H7 (cell line): ENCODE measurements around the gene POMT1. TPM values are rescaled to one million over a fixed set of nuclear protein-coding genes. Genes with fewer than 3 reads are reported as not detected.
"Not testable (repeated sequence)": the region's sequence is repeated elsewhere in the genome, so short reads cannot be mapped to it uniquely, and the experiment has no call there.

Experiments used
- DNase-seq: peaks from one replicate; pipeline ENCODE4 v3.0.0; 2012
- H3K27me3 ChIP-seq: 2 replicates; pipeline ENCODE4 v1.6.0; 2011; ENCODE audit warnings: mild to moderate bottlenecking, low read length; ENCODE audit not compliant: control insufficient read depth, insufficient read depth
- H3K36me3 ChIP-seq: replicated peaks from 2 replicates; pipeline ENCODE4 v1.5.1; 2011; ENCODE audit warnings: low read length; ENCODE audit not compliant: control insufficient read depth, insufficient read depth
- H3K4me3 ChIP-seq: 2 replicates; pipeline ENCODE4 v1.5.1; 2011; ENCODE audit warnings: low read depth, mild to moderate bottlenecking, control low read depth, low read length, moderate library complexity; ENCODE audit not compliant: insufficient read depth
- total RNA-seq: library from RNA; depleted of rRNA; stranded (reverse); fragments of >200 nt; shearing (Covaris generic); gene quantifications from 2 replicates; pipeline ENCODE4 v1.2.3, GENCODE V29; 2014

POMT1 gene
- total RNA-seq, 1 experiment from 2014 or later = 21.1 TPM

GRCh38 chr9:131539223-131539923, 36.7 kb downstream of the POMT1 start:
- Histone ChIP-seq H3K4me3 (no peak overlapping the region), H3K36me3 (no peaks in the 10 kb centered on the region), H3K27me3 (no peaks in the 10 kb centered on the region)
- DNase-seq = no peak

GRCh38 chr9:131543141-131543540, 40.4 kb downstream of the POMT1 start:
- DNase-seq = no peak
- Histone ChIP-seq H3K27me3 (peaks cover 10% of the 10 kb centered on the region), H3K4me3 (no peak overlapping the region), H3K36me3 (no peaks in the 10 kb centered on the region)

GRCh38 chr9:131545003-131545785, 42.5 kb downstream of the POMT1 start, which contains the start of gene PRRT1B:
TSS of gene PRRT1B (plus strand) at chr9:131545523. CDS start at chr9:131545616, 93 bp downstream.
- Histone ChIP-seq H3K4me3 (peak within 1 kb of the TSS; percentile 33), H3K36me3 (no peaks in the 10 kb centered on the region), H3K27me3 (peaks cover 10% of the 10 kb centered on the region)
- DNase-seq = peak; percentile 73

GRCh38 chr9:131545786-131546335, 43.1 kb downstream of the POMT1 start:
- H3K4me3 ChIP-seq = peak overlapping the region; percentile 33; the same call in 1 of the 2 replicates
- peak; percentile 81 for DNase-seq
- no peaks in the 10 kb centered on the region for H3K36me3 ChIP-seq
- H3K27me3 ChIP-seq = peaks cover 10% of the 10 kb centered on the region

- Histone ChIP-seq H3K36me3 (no peaks in the 10 kb centered on the region), H3K27me3 (peaks cover 10% of the 10 kb centered on the region), H3K4me3 (peak overlapping the region; percentile 33)
- peak; percentile 87 for DNase-seq
Observed at GRCh38 chr9:131546336-131547084, 43.8 kb downstream of the POMT1 start.

GRCh38 chr9:131549186-131549585, 46.5 kb downstream of the POMT1 start:
- H3K36me3 ChIP-seq, H3K4me3 ChIP-seq, DNase-seq: not testable (repeated sequence)
- peaks cover 16% of the 10 kb centered on the region for H3K27me3 ChIP-seq

GRCh38 chr9:131550465-131550864, 47.7 kb downstream of the POMT1 start:
- H3K4me3 ChIP-seq, H3K36me3 ChIP-seq, DNase-seq: not testable (repeated sequence)
- H3K27me3 ChIP-seq = peaks cover 23% of the 10 kb centered on the region

- Histone ChIP-seq H3K4me3 (no peak overlapping the region), H3K36me3 (no peaks in the 10 kb centered on the region), H3K27me3 (peaks cover 19% of the 10 kb centered on the region)
- no peak for DNase-seq
Observed at GRCh38 chr9:131552030-131552429, 49.3 kb downstream of the POMT1 start.

- DNase-seq = peak; percentile 74
Observed at GRCh38 chr9:131554087-131554842, 51.5 kb downstream of the POMT1 start.

GRCh38 chr9:131554843-131555351, 52.2 kb downstream of the POMT1 start:
- Histone ChIP-seq H3K4me3 (no peak overlapping the region), H3K27me3 (peaks cover 19% of the 10 kb centered on the region), H3K36me3 (no peaks in the 10 kb centered on the region)
- peak; percentile 79 for DNase-seq

More at GRCh38 chr9:131554087-131554842, 51.5 kb downstream of the POMT1 start:
- no peaks in the 10 kb centered on the region for H3K36me3 ChIP-seq
- peaks cover 19% of the 10 kb centered on the region for H3K27me3 ChIP-seq
- no peak overlapping the region for H3K4me3 ChIP-seq

GRCh38 chr9:131555841-131556673, 53.3 kb downstream of the POMT1 start:
- no peak overlapping the region for H3K4me3 ChIP-seq
- H3K27me3 ChIP-seq = peaks cover 19% of the 10 kb centered on the region
- no peak for DNase-seq
- H3K36me3 ChIP-seq = no peaks in the 10 kb centered on the region

- Histone ChIP-seq H3K36me3 (no peaks in the 10 kb centered on the region), H3K27me3 (peaks cover 19% of the 10 kb centered on the region), H3K4me3 (no peak overlapping the region)
- peak; percentile 57 for DNase-seq
Observed at GRCh38 chr9:131557855-131558548, 55.3 kb downstream of the POMT1 start.
